ENCODE data around the gene TTLL12.

The TTLL12 gene

DNA sequence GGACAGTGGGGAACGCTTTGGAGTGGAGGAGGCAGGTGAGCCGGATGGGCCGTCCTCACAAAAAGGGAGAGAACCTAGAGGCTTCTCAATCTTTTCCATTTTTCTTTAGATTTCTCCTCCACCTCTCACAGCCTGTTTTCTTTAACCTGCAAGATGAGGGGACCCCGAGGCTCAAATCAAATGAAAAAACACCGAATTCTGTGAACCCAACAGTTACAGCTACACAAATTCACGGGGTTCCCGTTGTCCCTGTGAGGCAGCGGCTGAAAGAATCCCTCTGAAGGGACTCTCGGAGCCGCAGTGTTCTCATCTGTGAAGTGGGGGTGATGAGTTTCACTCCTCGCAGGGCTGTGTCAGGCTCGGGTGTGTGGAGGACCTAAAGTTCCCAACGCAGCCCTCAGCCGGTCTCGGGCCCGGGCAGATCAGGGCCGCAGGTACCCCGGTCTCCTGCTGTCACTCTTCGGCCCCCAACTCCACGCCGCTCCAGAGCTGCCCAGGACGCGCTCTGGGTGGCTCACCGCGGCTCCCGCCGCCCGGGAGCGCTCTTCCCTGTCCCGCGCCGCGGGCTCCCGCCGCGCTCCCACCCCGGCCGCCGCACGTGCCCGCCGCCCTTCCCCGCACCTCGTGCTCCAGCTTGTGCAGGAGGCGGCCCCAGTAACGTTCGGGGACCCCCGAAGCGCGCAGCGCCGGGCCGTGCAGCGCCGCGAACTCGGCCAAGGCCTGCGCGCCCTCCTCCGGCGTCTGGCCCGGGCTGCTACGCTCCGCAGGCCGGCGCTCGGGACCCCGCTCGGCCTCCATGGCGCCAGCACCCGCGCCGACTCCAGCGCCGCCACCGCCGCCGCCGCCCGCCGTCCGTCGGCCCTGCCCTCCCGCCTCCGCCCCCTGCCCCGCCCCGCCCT, at the start of gene TTLL12:
TTLL12 (minus strand) TSS at position 863 of the 899 bp plus-strand sequence; CDS start at position 798, 65 bp downstream.
- peak; percentile 93 for DNase-seq (ENCODE audit: low spot score)

DNA sequence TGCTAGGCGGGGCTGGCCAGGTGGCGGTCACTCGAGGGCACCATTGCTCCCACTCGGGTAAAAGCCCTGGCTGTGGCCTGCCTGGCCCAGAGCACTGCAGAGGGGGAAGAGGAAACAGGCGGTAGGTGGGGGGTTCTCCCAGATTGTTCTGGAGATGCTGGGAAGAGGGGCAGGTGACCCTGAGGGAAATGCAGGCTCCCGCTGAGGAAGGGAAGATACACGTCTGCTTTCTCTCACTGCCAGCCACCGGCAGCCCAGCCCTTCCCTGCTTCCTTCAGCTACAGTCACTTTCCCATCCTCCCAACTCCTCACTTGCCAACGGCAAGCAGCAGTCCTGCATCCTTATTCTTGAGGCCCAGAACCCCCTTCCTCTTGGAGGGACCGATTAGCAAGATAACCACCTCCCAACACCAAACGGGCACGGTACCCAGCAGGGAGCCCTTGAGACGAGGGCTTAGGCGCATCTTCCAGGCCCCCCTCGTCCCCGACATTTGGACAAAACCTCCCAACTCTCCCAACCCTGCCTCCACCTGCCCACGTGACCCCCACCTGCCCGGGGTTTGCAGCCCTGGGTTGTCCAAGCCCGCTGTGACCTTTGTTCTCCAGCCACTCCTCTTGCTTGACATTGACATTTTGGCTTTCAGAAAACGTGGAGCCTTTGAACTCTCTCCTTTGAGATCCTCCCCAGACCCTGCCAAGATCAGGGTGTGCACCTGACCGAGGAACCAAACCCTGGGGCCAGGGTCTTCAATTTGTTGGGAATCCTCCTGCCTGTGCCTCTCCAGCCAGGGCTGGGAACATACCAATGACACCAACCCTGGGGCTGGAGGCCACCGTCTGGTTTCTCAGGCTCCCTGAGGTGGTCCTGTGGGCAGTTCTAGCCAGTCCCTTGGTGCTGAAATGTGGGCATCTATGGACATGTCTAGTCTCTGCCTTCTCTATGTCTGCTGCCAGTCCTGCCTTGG, 48.8 kb upstream of the TTLL12 start:
- DNase-seq (ENCODE audit: low spot score), result no peak

DNA sequence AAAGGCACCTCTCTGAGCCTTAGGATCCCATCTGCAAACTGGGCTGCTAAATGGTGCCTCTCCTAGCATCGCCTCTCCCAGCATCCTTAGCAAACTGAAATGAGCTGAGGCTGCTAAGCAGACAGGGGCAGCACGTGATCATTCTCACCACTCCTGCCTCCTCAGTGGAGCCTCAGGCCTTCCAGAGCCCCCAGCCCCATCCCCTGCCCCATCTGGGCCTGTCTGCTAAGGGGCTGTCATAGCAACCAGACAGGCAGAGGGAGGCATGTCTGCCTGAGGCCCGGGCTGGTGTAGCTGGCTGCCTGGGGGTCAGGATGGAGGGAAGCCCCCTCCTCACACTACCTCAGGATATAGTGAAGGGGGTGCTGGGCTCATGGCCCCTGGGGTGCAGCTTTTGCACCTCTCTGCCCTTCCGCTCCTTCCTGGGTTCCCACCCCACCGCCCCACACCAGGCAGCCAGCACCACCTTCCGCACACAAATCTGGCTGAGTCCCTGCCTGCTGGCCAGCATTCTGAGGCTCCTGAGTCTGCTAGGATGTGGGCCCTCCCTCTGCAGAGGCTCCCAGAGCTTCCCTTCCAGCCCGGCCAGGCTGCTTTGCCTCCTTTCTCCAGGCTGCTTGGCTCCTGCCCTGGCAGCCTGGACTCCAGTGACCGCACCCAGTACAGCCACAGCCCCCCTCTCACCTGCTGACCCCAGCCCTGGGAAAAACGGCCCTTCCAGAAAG, 47.5 kb upstream of the TTLL12 start:
- no peak for DNase-seq (ENCODE audit: low spot score)

DNA sequence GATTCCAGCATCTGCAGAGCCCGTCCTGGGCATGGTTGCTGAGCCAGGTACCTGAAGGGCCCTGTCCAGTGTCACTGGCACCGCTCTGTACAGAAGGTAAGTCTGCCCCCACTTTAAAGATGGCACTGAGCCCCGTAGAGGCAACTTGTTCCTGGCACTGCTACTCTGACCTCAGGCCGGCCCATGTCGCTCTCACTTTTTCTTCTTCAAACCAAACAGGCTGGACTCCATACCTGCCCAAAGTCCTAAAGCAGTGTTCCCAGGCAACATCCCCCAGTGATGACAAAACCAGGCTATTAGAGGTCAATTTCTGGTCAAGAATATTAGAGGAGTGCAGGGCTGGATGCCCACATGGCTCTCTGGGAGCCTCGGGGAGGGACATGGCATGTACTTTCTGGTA, 46.6 kb upstream of the TTLL12 start:
- no peak for DNase-seq (ENCODE audit: low spot score)

DNA sequence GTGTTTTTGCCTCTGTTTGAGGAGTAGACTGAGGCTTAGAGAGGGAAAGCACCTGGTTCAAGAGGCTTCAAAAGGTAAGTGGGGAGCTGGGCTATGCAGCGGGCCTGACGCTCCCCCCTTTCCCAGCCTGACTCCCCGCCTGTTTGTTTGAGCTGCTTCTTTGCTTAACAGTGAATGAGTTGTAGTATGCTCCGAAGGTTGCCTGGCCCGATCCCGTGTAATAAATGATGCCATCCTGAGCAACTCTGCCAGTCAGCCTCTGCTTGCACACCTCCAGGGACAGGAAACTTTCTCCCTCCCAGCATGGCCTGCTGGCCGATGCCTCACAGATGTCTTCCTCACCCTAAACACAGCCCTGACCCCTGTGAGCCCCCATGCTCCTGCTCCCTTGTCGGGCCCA, 45.5 kb upstream of the TTLL12 start:
- no peak for DNase-seq (ENCODE audit: low spot score)

DNA sequence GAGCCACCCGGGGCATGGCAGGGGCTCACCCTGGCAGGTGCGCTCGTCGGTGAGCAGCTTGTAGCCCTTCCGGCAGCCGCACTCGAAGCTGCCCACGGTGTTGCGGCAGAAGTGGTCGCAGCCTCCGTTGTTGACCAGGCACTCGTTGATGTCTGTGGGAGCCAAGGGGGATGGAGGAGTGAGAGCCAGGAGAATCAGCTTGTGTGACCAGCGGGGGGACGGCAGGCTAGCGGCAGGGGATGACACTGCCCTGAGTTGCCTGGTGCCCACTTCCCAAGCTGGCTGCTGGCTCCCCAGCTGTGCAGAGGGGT, 44.7 kb upstream of the TTLL12 start:
- DNase-seq (ENCODE audit: low spot score), result no peak

DNA sequence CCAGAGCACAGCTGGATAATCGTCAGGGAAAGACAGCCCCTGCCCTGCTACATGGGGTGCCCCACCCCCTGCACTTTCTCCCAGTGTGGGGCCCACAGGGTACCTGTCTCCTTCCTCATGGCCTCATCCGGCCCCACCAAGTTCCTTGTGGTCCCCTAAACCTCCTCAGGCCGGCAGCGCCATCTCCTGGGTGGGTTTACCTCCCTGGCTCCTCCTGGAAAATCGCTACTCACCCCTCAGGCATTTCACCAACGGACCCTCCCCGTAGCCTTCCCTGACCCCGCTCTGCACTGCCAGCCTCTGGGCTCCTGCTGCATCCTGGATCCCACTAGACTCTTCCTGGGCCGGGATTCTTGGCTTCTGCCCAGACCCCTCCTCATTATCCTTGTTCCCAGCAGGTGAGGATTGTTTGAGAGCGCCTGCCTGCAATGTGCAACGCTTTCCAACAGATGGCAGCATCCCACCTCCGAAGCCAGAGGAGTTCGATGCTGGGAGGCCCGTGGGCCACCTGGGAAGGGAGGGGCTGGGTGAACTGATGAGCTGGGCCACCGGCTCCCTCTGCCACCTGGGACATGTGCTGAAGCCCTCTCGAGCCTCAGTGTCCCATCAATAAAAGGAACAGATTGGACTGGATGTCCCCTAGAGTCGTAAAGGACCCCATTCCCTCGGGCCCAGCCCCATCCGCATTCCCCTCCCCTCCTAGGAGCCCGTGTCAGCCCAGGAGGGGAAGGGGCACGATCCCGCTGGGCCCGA, 44.2 kb upstream of the TTLL12 start:
- peak; percentile 84 for DNase-seq (ENCODE audit: low spot score)

DNA sequence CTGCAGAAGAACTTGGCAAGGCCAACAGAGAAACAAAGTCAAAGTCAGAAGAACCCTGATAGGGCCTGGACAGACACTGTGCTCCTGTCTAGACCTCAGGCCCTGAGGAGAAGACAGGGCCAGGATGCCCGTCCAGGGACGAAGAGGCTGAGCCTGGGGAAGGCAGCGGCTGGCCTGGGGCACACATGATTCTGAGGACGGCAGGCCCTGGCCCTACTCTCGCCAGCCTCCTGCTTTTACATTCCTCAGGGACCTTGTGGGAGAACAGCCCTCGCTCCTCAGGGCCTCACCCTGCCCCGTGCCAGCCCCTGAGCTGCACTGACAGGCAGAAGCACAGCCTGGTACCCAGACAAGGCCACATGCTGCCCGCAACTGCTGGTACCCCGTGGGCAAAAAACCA, 43.6 kb upstream of the TTLL12 start:
- no peak for DNase-seq (ENCODE audit: low spot score)

DNA sequence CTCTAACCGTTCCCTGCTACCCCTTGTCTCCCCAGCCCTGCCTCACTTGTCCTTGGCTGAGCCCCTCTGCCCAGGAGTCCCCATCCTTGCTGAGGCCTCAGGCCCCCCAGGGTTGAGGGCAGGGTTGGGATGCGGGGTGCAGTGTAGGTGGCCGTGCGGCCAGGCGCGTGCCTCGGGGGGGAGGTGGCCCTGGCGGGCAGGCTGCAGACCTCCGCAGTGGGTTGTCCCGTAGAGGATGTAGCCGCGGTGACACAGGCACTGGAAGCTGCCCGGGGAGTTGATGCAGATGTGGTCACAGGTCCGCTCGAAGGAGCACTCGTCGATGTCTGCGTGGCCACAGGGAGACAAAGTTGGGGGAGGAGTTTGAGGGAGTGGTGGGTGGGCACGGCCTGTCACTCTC, 41.9 kb upstream of the TTLL12 start:
- DNase-seq (ENCODE audit: low spot score), result no peak

DNA sequence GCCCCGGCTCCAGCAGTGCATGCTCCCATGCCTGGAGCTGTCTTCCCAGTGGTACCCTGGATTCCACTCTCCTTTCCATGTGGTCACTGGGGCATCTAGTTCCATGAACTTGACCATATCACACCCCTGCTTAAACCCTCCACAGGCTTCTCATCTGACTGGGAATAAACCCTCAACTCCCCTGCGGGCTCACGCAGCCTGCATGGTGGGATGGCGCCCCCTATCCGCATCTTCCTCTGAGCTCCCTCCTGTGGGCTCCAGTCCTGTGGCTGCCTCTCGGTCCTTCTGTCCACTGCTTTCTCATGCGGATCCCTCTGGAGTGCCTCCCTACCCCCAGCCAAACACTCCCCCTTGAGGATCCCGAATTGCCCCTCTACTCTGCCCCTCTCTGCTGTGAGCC, 41.4 kb upstream of the TTLL12 start:
- no peak for DNase-seq (ENCODE audit: low spot score)

DNA sequence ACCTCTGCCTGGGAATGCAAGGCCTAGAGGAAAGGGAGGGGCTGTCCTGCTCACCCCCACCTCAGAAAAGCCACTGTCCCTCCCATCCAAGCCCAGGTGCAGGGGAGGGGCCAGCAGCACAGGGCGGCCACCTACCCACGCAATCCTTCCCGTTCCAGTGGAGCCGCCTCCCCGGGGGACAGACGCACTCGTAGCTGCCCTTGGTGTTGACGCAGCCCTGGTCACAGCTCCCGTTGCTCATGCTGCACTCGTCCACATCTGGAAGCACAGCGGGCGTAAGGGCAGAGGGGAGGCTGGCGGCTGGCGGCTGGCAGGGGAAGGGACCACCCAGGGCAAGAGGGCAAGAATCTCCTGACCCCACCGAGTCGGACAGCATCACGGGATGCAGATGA, 40.3 kb upstream of the TTLL12 start:
- DNase-seq (ENCODE audit: low spot score), result no peak

DNA sequence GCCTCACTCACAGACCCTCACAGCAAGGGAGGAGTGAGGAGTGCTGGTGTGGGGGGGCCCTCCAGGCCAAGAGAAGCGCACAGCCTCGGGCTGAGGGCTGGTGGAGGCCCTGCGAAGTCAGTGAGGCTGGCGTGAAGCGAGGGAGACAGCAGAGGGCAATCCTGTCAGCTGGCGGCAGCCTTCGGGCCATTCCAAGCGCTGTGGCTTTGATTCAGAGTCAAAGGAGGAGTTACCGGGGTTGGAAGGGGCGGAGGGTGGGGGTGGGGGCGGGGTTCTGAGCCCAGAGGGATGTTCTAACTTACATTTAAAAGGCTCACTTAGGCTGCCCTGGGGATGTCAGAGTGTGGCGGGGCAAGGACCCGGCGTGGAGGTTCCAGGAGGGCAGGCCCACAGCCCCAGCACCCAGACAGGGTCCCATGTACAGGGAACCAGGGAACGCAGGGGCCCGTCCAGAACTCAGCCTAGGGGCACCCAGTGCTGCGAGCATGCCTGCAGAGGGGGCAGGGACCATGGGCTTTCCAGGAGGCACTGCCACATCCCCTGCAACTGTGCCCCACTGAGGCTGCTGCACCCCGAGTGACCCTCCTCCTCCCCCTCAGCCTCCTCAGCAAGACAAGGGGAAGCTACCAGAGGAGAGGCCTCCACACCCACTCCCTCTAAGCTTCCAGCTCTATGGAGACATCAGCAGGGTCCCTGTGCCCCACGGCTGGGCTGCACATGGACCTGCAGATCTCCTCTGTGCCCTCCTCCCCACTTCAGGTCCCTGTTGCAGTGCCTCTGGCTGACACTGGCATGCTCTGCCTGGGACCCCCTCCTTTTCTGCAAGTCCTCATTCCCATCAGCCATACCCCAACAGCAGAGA, 39.7 kb upstream of the TTLL12 start:
- peak; percentile 47 for DNase-seq (ENCODE audit: low spot score)

DNA sequence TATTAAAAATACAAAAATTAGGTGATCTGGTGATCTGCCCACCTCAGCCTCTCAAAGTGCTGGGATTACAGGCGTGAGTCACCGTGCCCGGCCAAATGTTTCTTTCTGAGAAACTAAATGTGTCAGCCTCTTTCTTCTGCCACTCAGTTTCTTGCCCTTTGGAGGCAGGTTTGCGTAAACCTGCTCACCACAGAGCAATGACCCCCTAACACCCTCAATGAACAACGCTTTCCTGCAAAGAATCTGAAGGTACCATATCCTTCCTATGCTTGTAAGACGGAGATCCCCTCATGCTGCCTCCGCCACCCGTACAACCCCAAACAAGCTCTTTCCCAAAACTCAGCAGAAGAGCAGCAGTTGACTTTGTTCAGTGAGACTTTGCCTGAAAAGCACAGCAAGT, 38.7 kb upstream of the TTLL12 start:
- DNase-seq (ENCODE audit: low spot score), result no peak

DNA sequence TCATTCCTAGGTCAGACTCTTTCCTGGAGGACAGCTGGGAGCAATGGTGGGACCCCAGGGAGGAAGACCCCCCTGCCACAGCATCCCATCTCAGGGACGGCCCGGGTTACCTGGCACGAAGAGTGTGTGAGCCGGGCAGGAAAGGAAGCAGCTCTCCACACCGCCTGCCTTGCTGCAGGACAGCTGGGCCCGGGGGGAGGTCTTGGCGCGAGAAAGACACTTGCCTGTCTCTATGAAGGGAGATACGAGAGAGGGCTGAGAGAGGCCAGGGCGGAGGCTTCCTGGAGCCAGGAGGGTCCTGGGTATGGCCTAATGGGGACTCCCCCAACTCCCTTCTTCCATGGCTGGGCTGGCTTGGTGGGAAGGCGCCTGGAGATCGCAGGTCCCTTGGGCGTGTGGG, 36.1 kb upstream of the TTLL12 start:
- DNase-seq (ENCODE audit: low spot score), result no peak

DNA sequence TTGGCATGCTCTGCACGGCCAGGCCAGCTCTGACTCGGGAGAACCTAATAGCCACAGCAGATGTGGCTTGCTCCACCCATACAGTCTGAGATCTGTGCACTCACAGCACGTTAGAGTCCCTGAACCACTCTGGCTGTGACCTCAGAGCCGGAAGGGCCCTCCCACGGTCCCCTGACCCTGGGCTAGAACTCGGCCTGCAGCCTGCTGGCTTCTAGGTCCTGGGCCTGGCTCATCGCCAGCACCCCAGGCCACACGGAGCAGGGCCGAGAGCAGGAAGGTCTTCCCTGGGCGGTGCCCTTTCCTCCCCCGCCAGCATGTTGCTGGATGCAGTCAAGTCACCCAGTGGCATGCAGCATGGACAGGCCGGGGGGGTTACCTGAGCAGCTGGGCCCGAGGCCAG, 35.3 kb upstream of the TTLL12 start:
- DNase-seq (ENCODE audit: low spot score), result no peak

DNA sequence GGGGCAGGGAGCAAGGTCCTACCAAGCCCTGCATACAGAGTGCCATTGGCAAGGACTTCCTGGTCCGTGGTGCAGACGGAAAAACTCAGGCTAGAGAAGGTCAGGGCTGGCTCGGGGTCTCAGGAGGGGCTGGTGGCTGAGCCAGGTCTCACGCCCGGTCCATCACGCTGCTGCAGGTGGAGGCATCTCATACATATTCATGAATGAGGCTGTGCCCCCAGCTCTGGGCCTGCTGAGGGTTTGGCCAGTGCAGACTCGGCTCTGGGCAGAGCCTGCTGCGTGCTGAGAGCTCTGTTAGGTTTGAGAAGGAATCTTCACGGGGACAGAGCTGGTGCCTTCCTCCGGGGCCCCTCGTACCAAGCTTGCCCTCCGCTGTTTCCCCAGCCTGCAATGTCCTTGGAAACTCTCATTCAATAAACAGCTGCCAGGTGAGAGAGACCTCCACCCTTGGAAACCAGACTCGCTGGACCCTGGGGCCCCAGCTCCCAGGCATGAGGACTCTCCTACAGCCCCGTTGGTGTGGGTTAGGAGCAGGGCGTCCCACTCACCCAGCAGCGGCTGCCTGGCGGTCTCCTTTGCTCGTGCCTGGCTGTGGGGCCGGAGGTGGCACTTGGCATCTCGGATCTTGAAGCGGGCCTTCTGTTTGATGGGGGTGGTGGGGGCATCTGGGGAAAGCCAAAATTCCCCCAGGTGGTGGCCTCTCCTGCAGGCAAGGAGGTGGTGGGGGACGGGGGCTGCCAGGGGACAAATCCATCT, 33.9 kb upstream of the TTLL12 start:
- DNase-seq (ENCODE audit: low spot score), result no peak

DNA sequence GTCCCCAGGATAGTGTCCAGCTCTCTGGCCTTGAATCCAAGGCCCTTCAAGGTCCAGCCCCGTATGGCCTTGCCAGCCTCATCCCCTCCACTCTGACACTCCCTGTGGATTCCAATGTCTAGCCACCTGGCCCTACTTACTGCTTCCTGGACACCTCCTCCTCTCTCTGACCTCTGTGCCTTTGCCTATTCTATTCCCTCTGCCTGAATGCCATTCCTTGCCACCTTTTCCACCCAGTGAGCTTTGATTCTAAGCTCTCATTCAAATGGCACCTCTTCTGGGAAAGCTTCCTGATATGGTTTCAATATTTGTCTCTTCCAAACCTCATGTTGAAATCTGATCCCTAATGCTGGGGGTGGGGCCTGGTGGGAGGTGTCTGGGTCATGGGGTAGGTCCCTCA, 31.9 kb upstream of the TTLL12 start:
- no peak for DNase-seq (ENCODE audit: low spot score)

DNA sequence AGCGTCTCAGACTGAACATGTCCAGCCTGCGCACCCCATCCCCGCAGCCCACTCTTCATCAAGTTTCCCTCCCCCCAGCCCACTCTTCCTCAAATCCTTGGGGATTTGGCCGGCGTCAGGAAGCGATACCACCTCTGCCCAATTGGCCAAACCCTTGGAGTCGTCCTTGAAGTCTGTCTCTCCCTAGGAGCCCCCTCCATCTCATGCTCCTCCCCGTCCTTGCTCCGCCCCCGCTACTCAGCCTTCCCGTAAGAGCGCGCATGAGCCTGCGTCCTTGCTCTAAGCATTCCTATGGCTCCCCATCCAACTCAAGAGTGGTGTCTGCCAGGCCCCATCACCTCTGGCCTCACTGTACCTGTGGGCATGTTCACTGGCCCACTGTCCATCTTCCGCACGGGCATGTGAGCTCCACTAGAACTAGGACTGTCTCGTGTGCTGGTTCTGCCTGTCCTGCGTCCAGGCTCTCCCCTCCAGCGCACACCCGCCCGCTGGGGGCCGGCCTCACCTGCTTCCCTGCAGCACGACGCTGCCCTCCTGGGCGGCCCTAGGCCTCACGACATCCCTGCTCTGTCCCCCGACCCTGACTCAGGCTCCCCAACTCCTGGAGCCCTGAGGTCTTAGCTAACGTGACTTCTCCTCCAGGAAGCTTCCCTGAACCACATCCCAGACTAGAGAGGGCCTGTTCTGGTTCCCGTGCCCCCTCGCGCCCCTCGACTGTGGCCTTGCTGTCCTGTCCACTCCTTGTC, 30.5 kb upstream of the TTLL12 start:
- no peak for DNase-seq (ENCODE audit: low spot score)

DNA sequence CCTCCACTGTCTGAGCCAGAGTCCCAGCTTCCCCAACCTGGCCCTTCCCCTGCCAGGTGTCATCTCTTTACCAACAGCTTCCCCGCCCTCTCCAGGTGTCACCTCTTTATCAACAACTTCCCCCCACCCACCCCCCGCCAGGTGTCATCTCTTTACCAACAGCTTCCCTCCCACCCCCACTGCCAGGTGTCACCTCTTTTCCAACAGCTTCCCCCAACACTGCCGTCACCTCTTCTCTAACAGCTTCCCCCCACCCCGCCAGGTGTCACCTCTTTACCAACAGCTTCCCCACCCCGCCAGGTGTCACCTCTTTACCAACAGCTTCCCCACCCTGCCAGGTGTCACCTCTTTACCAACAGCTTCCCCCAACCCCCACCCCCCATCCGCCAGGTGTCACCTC, 29.8 kb upstream of the TTLL12 start:
- no peak for DNase-seq (ENCODE audit: low spot score)
